Fibroblast of peridontal ligament (primary cell): ENCODE results near the gene HMCES.
"Not testable (repeated sequence)": the region's sequence is repeated elsewhere in the genome, so short reads cannot be mapped to it uniquely, and the experiment has no call there.

Experiments
- DNase-seq: peaks from one replicate; pipeline ENCODE4 v3.0.0-alpha.2; 2010; ENCODE audit errors: extremely low read depth

Gene HMCES

DNA sequence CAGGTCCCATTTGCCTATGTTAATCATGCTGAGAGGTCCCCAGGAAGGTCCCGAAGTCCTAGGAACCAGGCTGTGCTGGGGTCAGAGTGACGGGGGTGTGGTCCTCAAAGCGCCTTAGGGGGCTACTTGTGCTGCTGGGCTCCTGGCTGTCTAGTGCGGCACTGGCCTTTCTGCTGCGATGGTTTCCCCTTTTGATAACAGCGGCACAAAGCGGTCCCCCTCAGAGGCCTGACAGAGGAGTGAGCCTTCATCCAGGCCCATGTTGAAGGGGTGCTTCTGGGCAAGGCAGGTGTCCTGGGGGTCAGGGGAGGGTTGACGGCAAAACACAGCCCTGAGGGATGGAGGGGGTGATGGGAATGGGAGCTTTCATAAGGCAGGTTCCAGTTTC is 68.8 kb downstream of the HMCES start:
- no peak for DNase-seq

DNA sequence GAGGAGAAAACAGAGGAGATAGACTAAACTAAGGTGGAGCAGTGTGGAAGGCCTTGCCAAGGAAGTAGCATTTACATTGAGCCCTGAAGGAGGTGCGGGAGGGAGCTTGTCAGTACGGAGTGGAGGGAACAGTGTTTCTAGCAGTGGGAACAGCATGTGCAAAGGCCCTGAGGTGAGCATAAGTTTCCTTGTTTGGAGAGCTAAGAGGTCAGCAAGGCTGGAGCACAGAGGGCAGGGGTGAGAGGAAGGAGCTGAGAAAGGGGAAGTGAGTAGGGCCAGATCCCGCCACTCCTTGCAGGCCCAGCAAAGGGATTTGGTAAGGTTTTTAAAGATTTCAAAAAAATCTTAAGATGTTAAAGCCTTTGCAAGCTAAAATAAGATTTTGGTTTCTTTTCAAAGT is 70.1 kb downstream of the HMCES start:
- DNase-seq, result no peak

DNA sequence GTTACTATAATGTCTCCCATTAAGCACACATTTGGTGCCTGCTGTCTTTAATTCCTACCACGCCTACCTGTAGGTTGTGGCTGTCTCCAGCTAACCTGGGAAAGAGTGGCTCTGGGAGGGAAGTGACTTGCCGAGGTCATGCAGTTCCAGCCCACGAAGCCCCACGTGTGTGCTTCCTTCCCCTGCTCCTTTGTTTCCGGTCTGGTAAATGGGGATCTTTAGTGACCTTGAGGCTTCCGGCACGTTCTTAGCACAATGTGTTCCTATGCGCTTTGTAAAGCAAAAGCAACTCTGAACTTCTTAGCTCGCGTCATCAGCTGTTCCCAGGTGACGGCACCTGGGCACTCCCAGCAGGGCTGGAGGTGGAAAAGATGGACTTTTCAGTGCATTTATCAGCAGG is 70.5 kb downstream of the HMCES start:
- not testable (repeated sequence) for DNase-seq

DNA sequence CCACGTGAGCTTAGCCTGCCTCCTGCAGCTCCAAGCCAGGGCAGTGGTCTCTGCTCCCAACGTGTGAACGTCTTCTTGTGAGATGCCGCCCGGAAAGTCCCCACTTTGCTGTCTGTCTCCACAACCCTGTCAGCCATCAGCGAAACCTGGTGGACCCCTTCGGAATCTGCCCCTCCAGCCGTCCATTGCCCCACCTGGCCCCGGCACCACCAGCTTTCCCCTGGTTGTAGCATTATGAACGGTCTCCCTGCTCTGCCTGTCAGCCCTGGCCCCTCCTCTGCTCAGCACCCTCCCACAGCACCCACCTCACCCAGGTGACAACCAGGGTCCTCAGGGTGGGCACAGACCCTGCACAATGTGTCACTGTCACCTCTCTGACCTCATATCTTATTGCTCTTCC is 71.1 kb downstream of the HMCES start:
- no peak for DNase-seq

DNA sequence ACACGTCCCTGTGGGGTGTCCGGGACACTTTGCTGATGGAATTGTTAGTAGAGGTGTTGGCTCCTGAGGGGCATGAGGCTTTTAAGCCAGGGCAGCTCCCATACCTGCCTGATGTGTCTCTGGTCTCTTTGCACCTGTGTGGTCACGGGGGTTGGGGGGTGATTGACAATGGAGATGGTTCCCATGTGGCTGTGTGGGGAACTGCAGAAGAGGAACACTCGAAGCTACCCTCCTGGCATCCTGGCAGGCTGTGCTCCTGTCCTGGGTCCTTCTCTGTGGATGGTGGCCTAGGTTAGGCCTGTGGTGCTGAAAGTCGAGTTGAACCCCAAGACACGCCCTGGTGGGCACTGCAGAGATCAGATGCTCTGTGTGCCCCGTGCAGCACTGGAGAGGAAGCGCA is 73.4 kb downstream of the HMCES start:
- DNase-seq, result no peak

DNA sequence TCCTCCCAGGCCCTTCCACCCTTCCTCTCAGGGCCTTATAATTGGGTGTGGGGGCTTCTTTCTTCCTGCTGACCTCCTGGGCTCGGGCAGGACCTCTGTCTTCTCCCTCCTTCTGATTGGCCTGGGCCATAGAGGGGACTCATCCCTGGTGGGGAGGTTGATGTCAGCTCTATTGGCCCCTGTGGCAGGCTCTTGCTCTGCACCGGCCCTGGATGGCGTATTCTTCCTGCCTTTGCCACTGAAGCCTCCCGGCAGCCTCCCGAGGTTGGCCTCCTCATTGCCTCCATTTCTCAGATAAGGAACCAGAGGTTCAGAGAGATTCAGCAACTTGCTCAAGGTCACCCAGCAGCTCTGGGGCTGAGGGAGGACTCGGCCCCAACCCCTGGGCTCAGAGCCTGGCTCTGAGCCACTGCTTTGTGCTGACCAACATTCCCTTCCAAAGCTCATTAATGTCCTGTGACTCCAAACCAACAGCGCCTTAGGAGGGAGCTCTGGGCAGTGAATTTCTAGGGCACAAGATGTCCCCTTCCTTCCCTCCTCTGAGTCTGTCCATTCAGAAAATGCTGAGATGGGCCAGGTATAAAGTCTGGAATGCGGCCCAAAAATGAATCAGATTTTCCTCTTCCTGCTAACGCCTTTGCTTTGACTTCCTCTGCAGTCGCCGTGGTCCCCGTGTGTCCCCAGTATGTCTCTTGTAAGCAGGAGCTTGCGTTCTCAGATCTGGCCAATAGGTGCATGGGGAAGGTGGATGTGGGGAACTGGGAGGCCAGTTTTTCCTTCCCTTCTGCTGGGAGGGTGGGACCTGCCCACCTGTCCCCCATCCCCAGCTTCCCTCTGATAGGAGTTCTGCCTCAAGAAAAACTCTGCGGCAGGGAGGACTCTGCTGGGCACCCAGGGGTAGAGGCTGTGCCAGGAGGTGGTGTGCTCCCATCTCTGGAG is 74.2 kb downstream of the HMCES start:
- DNase-seq, result no peak

DNA sequence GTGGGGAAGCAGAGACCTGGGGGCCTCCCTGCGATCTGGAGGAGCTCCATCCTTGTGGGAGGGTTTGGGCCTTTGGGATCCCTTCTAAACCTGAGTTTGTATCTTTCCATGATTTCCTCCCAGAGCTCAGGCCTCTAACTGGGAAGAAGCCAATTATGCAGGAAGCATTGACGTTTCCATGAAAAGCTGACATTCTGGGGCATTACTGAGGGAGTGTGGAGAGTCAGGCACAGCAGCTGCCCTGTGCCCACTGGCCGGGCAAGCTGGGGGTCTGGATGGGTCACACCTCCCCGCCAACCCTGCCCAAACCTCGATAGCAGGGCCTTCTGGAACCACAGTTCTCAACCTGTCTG is 74.9 kb downstream of the HMCES start:
- DNase-seq, result no peak
